Right hindlimb (tissue), 1 donor: ENCODE measurements around the gene C21orf91.

Source experiments
- DNase-seq: peaks from one replicate; pipeline ENCODE4 v3.0.0-alpha.2; 2018

The C21orf91 gene

DNA sequence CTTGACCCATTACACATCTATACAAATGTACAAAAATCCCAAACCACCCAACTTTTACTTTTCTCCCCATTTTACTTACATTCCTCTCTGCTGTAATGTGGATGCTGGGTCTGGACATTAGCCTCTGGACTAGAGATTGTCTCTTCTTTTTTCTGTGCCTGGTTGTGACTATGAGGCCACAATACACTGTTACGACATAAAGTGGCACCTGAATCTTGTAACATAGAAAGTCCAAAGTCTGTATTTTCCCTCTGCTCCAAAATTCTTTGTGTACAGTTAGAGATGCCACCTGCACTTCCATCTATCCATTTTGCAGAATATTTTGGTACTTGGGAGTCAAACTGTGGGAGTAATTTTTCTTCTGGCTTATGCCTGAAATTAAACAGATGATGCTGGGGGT, 22.7 kb downstream of the C21orf91 start:
- no peak for DNase-seq

GRCh38 chr21:17796037-17796403, 23.1 kb downstream of the C21orf91 start:
- DNase-seq = no peak

DNA sequence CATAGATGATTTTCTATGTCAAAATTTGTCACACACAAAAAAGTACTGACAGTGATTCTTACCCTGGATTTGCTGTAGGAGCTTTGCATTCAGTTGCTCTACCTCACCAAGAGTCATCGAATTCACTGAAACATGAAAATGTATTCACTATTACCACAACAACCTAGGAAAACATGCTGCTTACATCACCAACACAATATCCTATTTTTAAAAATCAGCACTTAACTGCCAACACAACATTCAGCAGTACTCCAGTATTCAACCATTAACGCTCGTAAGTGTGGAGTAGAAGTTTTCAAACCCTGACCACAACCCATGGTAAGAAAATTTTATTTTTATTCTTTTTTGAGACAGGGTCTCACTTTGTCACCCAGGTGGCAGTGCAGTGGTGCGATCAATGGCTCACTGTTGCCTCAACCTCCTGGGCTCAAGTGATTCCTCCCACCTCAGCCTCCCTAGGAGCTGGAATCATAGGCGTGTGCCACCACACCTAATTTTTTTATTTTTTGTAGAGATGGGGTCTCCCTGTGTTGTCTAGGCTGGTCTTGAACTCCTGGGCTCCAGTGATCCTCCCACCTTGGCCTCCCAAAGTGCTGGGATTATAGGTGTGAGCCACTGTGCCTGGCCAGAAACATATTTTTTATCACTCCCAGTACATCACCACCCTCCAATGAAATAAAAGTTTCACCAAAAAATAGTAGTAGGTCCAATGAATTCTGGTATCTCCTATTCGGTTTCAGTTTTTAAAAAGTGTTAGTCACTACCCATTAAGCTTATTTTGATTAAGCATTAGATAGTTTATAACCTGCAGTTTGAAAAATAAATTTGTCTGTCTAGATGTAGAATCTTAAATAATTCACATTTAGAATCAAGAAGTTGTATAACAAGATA, 23.8 kb downstream of the C21orf91 start:
- no peak for DNase-seq

GRCh38 chr21:17794518-17795145, 24.5 kb downstream of the C21orf91 start:
- no peak for DNase-seq

DNA sequence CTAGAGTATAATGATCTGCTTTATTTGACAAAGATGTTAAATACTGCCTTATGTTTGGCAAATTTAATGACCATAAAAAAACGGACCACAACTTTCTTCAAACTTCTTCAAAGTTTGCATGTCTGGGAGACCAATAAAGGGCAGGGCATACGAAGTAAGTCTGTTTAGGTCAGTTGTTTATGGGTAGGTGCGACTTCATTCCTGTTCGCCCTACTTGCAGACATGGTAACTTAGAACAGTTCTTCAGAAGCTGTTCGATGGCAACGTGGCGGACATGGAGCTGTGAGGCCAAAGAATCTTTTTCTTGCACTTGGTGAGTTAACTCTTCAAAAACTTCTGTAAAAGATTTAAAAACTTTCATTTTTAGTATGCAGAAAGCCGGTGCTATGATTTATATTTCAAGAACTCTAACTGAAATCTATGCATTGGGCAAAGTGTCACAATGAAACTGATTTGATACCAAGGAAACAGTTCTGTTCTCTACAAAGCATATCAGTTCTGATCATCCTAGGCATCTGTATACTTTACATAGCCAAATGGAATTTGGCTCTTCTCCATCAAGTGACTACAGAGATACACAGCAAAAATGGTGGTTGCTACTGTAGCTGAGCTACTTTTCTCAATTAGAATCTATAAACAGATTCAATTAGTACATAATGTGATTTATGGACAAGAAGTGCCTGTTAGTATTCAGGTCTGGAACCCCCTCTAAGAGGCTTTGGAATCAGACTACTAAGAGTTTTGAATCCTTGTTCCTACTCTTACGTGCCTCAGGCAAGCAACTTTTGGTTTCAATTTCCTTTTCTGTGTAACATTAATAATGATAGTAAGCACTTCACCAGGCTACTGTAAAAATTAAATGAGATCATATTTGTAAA, 25.7 kb downstream of the C21orf91 start:
- no peak for DNase-seq

- no peak for DNase-seq
Measured at GRCh38 chr21:17789656-17790055, 29.5 kb downstream of the C21orf91 start.

DNA sequence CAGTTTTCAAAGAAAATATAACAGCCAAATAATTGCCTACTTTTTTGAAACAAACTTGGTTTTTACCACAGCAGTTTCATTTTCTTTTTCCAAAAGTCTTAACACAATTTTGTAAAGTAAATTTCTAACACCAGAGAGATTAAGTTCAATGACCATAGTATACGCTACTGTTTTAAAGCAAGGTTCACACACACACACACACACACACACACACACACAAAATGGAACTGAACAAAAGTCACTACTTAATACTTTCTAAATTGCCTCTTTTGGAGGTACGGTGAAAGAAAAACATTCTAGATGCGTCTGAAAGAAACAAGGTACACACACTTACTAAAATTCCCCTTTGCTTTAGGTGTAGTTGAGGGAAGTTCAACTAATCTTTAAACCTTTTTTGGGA, 30.1 kb downstream of the C21orf91 start:
- no peak for DNase-seq

DNA sequence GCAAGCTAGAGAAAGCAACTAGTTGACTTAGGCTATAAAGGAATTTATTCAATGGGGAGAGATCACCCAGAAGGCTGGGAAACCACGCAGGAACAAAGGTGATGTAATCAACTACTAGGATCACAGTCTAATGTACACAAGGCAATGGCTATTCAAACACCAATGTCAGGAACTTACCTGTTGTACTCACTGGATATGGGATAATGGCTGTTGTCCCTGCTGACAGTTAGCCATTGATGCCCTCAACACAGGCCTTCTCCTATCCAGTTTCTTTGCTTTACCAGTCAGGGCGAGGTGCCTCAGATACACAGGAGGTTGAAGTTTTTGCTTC, 32.3 kb downstream of the C21orf91 start:
- DNase-seq = no peak

- no peak for DNase-seq
Measured at GRCh38 chr21:17786071-17786850, 32.9 kb downstream of the C21orf91 start.

DNA sequence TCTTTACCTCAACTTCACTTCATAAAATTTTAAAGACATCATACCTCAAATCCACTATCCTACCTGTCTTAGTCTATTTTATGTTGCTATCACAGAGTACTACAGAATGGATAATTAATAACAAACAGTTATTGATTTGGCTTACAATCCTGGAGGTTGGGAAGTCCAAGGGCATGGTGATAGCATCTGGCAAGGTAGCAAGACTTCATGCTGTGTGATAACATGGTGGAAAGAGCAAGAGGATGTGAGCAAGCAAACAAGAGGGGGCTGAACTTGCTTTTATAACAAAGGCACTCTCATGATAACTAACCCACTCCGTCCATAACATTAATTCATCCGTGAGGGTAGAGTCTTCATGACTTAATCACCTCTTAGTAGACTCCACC, 33.8 kb downstream of the C21orf91 start:
- DNase-seq = no peak

DNA sequence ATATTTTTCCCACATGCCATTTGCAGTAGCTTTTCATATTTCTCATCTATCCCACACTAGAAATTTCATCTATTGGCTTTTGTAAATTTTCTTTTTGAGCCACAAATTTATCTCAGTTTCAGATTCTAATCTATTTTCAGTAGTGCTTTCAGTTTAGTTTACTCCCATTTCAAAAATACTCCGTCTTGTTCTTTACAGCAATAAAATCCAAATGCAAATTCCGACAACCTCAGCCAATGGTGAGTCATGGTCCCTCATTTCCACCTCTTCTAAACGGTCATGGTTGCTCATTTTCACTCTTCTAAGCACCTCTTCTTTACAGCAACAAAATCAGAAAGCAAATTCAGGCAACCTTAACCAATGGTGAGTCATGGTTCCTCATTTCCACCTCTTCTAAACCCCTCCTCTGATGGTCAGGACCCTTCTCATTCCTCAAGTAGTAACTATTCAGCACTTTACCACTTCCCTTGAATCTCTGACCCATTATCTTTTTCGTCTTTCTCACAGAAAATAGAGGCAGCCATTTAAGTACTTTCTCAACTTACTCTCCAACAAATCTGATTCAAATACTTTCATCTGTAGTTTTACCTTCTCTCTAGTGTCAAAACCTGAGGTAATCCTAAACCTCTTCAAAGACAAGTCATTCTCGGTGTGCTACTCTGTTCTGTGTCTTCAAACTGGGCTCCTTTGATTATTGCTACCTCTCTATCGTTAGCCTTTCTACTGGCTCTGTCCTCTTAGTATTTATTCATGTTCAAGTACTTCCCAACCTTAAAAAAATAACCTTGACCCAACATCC, 34.4 kb downstream of the C21orf91 start:
- DNase-seq = no peak

- no peak for DNase-seq
Measured at GRCh38 chr21:17784180-17784598, 35.0 kb downstream of the C21orf91 start.

- no peak for DNase-seq
Measured at GRCh38 chr21:17783481-17784179, 35.5 kb downstream of the C21orf91 start.

DNA sequence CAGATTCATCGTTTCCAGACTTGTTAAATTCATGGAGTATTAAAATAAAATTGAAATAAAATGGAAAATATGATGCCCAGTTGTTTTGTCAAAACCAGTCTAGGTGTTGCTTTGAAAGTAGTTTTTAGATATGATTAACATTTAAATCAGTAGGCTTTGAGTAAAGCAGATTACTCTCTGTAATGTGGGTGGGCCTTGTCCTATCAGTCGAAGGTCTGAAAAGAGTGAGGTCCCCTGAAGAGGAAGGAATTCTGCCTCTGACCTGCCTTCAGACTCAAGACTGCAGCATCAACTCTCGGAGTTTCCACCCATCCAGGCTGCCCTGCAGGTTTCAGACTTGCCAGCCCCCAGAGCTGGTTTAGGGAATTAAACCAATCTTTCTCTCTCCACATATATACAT, 36.2 kb downstream of the C21orf91 start:
- no peak for DNase-seq

DNA sequence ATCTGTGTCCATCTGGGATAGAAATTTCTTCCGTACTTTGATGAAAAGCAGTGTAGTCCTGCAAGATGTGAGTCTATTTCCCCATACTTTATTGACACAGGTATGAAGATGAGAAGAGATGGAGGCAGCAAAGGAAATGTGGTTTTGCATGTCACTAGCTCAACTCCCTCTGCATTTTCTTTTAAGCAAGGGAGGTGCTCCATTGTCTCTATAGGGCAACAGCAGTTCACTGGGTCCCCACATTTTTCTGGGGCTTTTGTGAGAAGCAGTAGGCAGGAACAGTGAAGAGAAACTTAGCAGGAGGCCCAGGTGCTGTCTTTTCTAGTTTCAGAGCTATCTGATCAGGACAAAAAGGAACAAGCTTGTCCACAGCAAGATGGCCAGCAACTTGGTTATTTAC, 37.1 kb downstream of the C21orf91 start:
- no peak for DNase-seq

GRCh38 chr21:17781524-17781923, 37.6 kb downstream of the C21orf91 start:
- DNase-seq = no peak

GRCh38 chr21:17780539-17780938, 38.6 kb downstream of the C21orf91 start:
- no peak for DNase-seq

GRCh38 chr21:17779980-17780379, 39.2 kb downstream of the C21orf91 start:
- DNase-seq = no peak

- no peak for DNase-seq
Measured at GRCh38 chr21:17779496-17779895, 39.7 kb downstream of the C21orf91 start.

DNA sequence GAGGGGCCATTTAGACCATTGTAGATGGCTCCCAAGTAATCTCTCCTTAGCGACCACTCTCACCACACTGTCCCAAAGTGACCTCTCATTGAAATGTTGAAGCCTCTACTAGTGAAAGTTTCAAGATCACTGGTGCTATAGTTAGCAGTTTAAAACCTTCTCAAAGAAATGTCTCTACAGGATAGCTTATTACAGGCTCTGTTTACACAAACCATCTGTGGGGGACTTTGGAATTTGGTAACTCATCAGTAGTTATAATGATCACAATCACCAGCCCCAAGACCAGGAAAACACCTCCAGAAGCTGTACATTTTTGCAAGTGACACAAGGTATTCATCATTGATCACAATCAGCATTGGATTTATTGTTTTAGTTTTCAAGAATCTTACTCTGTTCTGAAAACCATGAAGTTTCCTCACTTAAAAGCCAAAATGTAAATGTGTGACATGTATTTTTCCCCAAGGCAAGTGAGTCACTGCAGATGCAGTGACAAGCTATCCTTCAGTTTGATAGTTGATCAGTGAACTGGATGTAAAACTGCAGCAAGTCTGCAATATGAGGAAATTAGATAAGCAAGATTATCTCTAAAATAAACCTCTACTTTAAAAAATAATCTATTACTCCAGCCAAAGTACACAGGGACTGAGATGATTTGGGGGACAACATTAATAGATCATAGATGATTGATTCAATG, 41.9 kb downstream of the C21orf91 start:
- no peak for DNase-seq
